Activated CD4-positive, alpha-beta T cell treated with anti-CD3 and anti-CD28 coated beads, Interleukin-2, amount 10 ng/mL, durations not matched to agents 7 days and 5 days (primary cell): Measurements from ENCODE around the gene ZNF415. TPM values are rescaled to one million over a fixed set of nuclear protein-coding genes. Genes with fewer than 3 reads are reported as not detected.
A peak's percentile ranks its signal among the peaks of the same experiment; 100 is the strongest.

Experiments
- CTCF ChIA-PET: fragments of 350-600 bp; sonication (Branson Sonifier 250); formaldehyde crosslinking; loops from one replicate; lab custom pipeline; 2021; ENCODE audit warnings: antibody characterized with exemption; lab: Charles Lee
- POLR2A ChIA-PET: fragments of 350-600 bp; sonication (Branson Sonifier 250); formaldehyde crosslinking; loops from one replicate; lab custom pipeline; 2021; ENCODE audit warnings: antibody characterized with exemption; lab: Charles Lee
- DNase-seq: peaks from one replicate; pipeline ENCODE4 v3.0.0-alpha.2; 2020
- H3K27ac Mint-ChIP-seq: one replicate; pipeline ENCODE4 v1.8.0; 2021; ENCODE audit warnings: mild to moderate bottlenecking, moderate library complexity, mixed read lengths
- H3K27me3 Mint-ChIP-seq: one replicate; pipeline ENCODE4 v1.8.0; 2021; ENCODE audit warnings: mixed read lengths
- H3K36me3 Mint-ChIP-seq: one replicate; pipeline ENCODE4 v1.8.0; 2021; ENCODE audit warnings: low read depth, mixed read lengths
- H3K4me1 Mint-ChIP-seq: one replicate; pipeline ENCODE4 v1.8.0; 2021; ENCODE audit warnings: mixed read lengths
- H3K4me3 Mint-ChIP-seq: one replicate; pipeline ENCODE4 v1.8.0; 2021; ENCODE audit warnings: mild to moderate bottlenecking, moderate library complexity, mixed read lengths
- H3K9me3 Mint-ChIP-seq: one replicate; pipeline ENCODE4 v1.8.0; 2021; ENCODE audit warnings: mixed read lengths
- total RNA-seq, 2 experiments: library from RNA; stranded (reverse); gene quantifications; one replicate each; pipeline ENCODE4 v1.2.3, GENCODE V29; 2021

The ZNF415 gene
- 1 to 10 TPM; 1.3 to 1.9 TPM for total RNA-seq

GRCh38 chr19:53132141-53132991 lies at the start of gene ZNF415:
TSS of gene ZNF415 (minus strand) at chr19:53132910. CDS start at chr19:53122676, 10,234 bp downstream.
- Mint-ChIP-seq H3K27ac (no peak within 1 kb of the TSS), H3K4me1 (peaks cover 15% of the 10 kb centered on the region), H3K36me3 (peaks cover 22% of the 10 kb centered on the region), H3K4me3 (peak within 1 kb of the TSS; percentile 59), H3K9me3 (peaks cover 53% of the 10 kb centered on the region), H3K27me3 (peaks cover 8% of the 10 kb centered on the region)
- DNase-seq = peak; percentile 67
- CTCF ChIA-PET = no interaction called here
- POLR2A ChIA-PET = no interaction called here

DNA sequence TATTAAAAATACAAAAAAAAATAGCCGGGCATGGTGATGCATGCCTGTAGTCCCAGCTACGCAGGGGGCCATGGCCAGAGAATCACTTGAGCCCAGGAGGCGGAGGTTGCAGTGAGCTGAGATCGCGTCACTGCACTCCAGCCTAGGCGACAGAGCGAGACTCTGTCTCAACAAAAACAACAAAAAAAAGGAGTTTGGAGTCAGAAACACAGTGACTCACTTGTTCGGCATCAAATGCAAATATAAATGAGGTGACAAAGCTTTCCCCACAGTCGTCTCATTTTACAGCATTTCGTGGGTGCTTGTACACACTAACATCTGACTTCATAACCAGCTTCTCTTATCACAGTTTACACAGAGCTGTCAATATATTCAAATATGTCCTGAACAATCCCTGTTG lies 49.5 kb upstream of the ZNF415 start:
- H3K27me3 Mint-ChIP-seq = no peaks in the 10 kb centered on the region
- ChIA-PET POLR2A (no interaction called here), CTCF (interaction anchor here (1.9 kb wide), 1 partner anchor 13 kb away, joined by 5 read pairs; no protein-coding TSS in a partner anchor)
- H3K27ac Mint-ChIP-seq = no peak overlapping the region
- no peaks in the 10 kb centered on the region for H3K4me1 Mint-ChIP-seq
- peaks cover 47% of the 10 kb centered on the region for H3K36me3 Mint-ChIP-seq
- DNase-seq = no peak
- peaks cover 23% of the 10 kb centered on the region for H3K9me3 Mint-ChIP-seq
- no peak overlapping the region for H3K4me3 Mint-ChIP-seq

DNA sequence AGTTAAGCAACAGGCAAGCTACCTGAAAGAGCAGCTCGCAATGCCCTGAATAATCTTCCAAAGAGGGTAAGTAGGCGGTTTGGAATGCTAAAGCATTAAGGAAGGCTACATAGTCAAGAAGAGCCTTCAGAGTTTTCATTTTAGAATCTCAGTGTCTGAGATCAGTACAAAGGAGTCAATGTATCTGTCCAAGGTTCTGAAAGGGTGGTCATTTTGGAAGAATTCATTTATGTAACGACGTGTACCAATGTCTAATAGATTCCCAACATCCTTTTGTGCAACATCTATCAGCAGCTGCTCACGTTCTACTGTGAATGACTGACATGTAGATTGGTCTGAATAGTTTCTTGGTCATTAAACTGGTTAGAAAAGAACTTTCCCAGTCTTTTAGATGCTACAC lies 45.3 kb upstream of the ZNF415 start:
- no peak overlapping the region for H3K4me3 Mint-ChIP-seq
- no peak overlapping the region for H3K27ac Mint-ChIP-seq
- peaks cover 37% of the 10 kb centered on the region for H3K9me3 Mint-ChIP-seq
- H3K27me3 Mint-ChIP-seq = no peaks in the 10 kb centered on the region
- CTCF ChIA-PET = no interaction called here
- POLR2A ChIA-PET = no interaction called here
- peaks cover 48% of the 10 kb centered on the region for H3K36me3 Mint-ChIP-seq
- no peaks in the 10 kb centered on the region for H3K4me1 Mint-ChIP-seq
- no peak for DNase-seq

DNA sequence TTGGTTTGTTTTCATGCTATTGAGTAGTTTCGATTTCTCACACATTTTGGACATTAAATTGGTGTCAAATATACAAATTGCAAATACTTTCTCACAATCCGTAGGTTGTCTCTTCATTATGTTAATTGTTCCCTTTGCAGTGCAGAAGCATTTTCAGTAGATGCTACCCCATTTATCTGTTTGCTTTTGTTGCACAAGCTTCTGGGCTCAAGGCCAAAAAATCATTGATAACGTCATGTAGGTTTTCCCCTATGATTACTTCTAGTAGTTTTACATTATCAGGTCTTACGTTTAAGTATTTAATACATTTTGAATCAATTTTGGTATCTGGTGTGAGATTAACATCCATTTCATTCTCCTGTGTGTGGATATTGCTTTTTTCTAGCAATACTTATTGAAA lies 40.2 kb upstream of the ZNF415 start:
- ChIA-PET POLR2A (no interaction called here), CTCF (no interaction called here)
- Mint-ChIP-seq H3K4me1 (no peaks in the 10 kb centered on the region), H3K36me3 (peaks cover 24% of the 10 kb centered on the region), H3K27ac (no peak overlapping the region), H3K9me3 (peaks cover 47% of the 10 kb centered on the region), H3K27me3 (no peaks in the 10 kb centered on the region), H3K4me3 (no peak overlapping the region)
- DNase-seq = no peak

DNA sequence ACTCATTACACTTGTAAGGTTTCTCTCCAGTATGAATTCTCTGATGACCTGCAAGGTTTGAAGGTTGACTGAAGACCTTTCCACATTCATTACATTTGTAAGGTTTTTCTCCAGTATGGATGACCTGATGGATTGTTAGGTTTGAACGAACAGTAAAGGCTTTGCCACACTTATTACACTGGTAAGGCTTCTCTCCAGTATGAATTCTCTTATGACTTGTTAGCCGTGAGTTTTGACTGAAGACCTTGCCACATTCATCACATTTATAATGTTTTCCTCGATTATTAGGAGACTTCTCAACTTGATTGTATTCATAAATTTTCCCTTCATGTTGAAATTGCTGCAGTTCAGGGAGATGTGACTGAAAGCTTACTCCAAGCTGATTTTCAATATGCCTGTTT lies 33.0 kb upstream of the ZNF415 start:
- no peak overlapping the region for H3K4me3 Mint-ChIP-seq
- peaks cover 19% of the 10 kb centered on the region for H3K36me3 Mint-ChIP-seq
- H3K4me1 Mint-ChIP-seq = no peaks in the 10 kb centered on the region
- H3K9me3 Mint-ChIP-seq = peaks cover 46% of the 10 kb centered on the region
- DNase-seq = no peak
- no peaks in the 10 kb centered on the region for H3K27me3 Mint-ChIP-seq
- ChIA-PET POLR2A (no interaction called here), CTCF (no interaction called here)
- H3K27ac Mint-ChIP-seq = no peak overlapping the region

- Mint-ChIP-seq H3K27me3 (no peaks in the 10 kb centered on the region), H3K9me3 (peaks cover 48% of the 10 kb centered on the region), H3K27ac (no peak overlapping the region), H3K36me3 (peaks cover 28% of the 10 kb centered on the region), H3K4me3 (no peak overlapping the region), H3K4me1 (peaks cover 23% of the 10 kb centered on the region)
- no peak for DNase-seq
- POLR2A ChIA-PET = no interaction called here
- CTCF ChIA-PET = no interaction called here
These were observed 28.4 kb upstream of the ZNF415 start for GRCh38 chr19:53161123-53161522.

GRCh38 chr19:53160350-53160749 lies 27.6 kb upstream of the ZNF415 start:
- no peaks in the 10 kb centered on the region for H3K27me3 Mint-ChIP-seq
- CTCF ChIA-PET = no interaction called here
- H3K27ac Mint-ChIP-seq = no peak overlapping the region
- H3K36me3 Mint-ChIP-seq = peaks cover 25% of the 10 kb centered on the region
- H3K9me3 Mint-ChIP-seq = peaks cover 44% of the 10 kb centered on the region
- no peak overlapping the region for H3K4me3 Mint-ChIP-seq
- peaks cover 23% of the 10 kb centered on the region for H3K4me1 Mint-ChIP-seq
- no peak for DNase-seq
- POLR2A ChIA-PET = no interaction called here

GRCh38 chr19:53158119-53158656 lies 25.5 kb upstream of the ZNF415 start:
- H3K4me3 Mint-ChIP-seq = peak overlapping the region; percentile 81
- DNase-seq = peak; percentile 40
- H3K27ac Mint-ChIP-seq = peak overlapping the region; percentile 90
- H3K4me1 Mint-ChIP-seq = peaks cover 23% of the 10 kb centered on the region
- H3K9me3 Mint-ChIP-seq = peaks cover 48% of the 10 kb centered on the region
- ChIA-PET POLR2A (no interaction called here), CTCF (interaction anchor here (1.0 kb wide), 1 partner anchor 164 kb away, joined by 3 read pairs; no protein-coding TSS in a partner anchor)
- peaks cover 44% of the 10 kb centered on the region for H3K36me3 Mint-ChIP-seq
- H3K27me3 Mint-ChIP-seq = no peaks in the 10 kb centered on the region

DNA sequence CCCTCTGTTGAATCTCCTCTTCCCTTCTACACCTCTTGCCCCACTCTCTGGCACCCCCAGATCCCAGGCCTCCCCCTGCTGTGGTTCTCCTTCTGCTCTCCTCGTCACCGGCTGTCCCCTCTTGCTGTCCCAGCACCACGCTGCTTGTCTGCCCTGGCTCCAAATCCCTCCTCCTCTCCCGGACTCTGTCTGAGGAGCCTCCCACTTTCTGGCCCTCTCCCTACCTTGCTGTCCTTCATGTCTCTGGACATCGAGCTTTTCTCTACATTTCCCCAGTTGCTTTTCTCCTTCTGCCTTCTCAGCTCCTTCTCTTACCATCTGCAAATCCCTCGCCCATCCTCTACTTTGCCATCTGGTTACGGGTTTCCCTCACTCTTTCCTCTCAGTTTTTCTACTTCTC lies 24.9 kb upstream of the ZNF415 start:
- Mint-ChIP-seq H3K4me3 (peak overlapping the region; percentile 81), H3K4me1 (peaks cover 23% of the 10 kb centered on the region), H3K9me3 (peaks cover 52% of the 10 kb centered on the region), H3K36me3 (peaks cover 48% of the 10 kb centered on the region), H3K27ac (peak overlapping the region; percentile 90), H3K27me3 (no peaks in the 10 kb centered on the region)
- POLR2A ChIA-PET = no interaction called here
- DNase-seq = no peak
- CTCF ChIA-PET = interaction anchor here (1.0 kb wide), 1 partner anchor 164 kb away, joined by 3 read pairs; no protein-coding TSS in a partner anchor

GRCh38 chr19:53156850-53157249 lies 24.1 kb upstream of the ZNF415 start:
- Mint-ChIP-seq H3K36me3 (peaks cover 52% of the 10 kb centered on the region), H3K9me3 (peaks cover 52% of the 10 kb centered on the region), H3K4me1 (peaks cover 23% of the 10 kb centered on the region), H3K4me3 (peak overlapping the region; percentile 81), H3K27me3 (no peaks in the 10 kb centered on the region), H3K27ac (peak overlapping the region; percentile 90)
- ChIA-PET POLR2A (no interaction called here), CTCF (interaction anchor here (0.6 kb wide), 1 partner anchor 623 kb away, joined by 4 read pairs; no protein-coding TSS in a partner anchor)
- no peak for DNase-seq

- Mint-ChIP-seq H3K4me3 (no peak overlapping the region), H3K4me1 (no peaks in the 10 kb centered on the region), H3K27me3 (no peaks in the 10 kb centered on the region), H3K27ac (no peak overlapping the region), H3K36me3 (peaks cover 83% of the 10 kb centered on the region), H3K9me3 (peaks cover 63% of the 10 kb centered on the region)
- DNase-seq = no peak
- ChIA-PET POLR2A (no interaction called here), CTCF (no interaction called here)
These were observed 14.9 kb upstream of the ZNF415 start for GRCh38 chr19:53147645-53148044.

DNA sequence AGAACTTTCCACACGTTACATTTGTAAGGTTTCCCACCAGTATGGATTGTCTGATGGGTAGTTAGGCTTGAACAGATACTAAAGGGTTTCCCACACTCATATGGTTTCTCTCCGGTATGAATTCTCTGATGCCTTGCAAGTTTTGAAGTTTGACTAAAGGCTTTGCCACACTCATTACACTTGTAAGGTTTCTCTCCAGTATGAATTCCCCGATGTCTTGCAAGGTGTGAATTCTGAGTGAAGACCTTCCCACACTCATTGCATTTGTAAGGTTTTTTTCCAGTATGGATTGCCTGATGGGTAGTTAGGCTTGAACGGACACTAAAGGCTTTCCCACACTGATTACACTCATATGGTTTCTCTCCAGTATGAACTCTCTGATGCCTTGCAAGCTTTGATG lies 7.6 kb upstream of the ZNF415 start:
- Mint-ChIP-seq H3K4me3 (no peak overlapping the region), H3K4me1 (no peaks in the 10 kb centered on the region), H3K27me3 (no peaks in the 10 kb centered on the region), H3K27ac (no peak overlapping the region), H3K9me3 (peaks cover 69% of the 10 kb centered on the region), H3K36me3 (peaks cover 55% of the 10 kb centered on the region)
- CTCF ChIA-PET = no interaction called here
- POLR2A ChIA-PET = no interaction called here
- DNase-seq = no peak

DNA sequence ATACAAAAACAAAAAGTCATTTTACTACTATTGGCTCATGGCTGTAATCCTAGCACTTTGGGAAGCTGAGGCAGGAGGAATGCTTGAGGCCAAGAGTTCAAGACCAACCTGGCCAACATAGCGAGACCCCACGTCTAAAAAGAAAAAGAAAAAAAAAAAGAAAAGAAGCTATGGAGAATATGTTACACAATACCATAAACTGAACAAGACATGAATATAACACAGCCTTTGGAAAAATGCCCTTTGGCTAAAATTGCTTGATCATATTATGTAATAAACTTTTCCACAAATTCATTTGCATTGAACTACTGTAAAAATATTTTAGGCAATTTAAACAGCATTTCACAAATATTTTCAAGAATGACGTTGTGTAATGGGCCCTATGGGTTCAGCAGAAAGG lies 3.7 kb upstream of the ZNF415 start:
- POLR2A ChIA-PET = no interaction called here
- Mint-ChIP-seq H3K9me3 (peaks cover 64% of the 10 kb centered on the region), H3K27ac (no peak overlapping the region), H3K27me3 (peaks cover 6% of the 10 kb centered on the region), H3K4me1 (peaks cover 15% of the 10 kb centered on the region), H3K36me3 (peaks cover 35% of the 10 kb centered on the region), H3K4me3 (no peak overlapping the region)
- CTCF ChIA-PET = no interaction called here
- no peak for DNase-seq
